H9 (cell line): ENCODE data around the gene CTU2. TPM values are rescaled to one million over a fixed set of nuclear protein-coding genes. Genes with fewer than 3 reads are reported as not detected.

Experiments used
- DNase-seq: peaks from one replicate; pipeline ENCODE4 v3.0.0-alpha.2; 2017
- H2AFZ ChIP-seq: one replicate; pipeline ENCODE4 v1.6.1; 2013; ENCODE audit warnings: mild to moderate bottlenecking, low read length, control low read depth, moderate library complexity
- H2AK5ac ChIP-seq: 2 replicates; pipeline ENCODE4 v1.6.1; 2013; ENCODE audit warnings: low read length, control low read depth, mixed read lengths; ENCODE audit not compliant: insufficient read length
- H2BK120ac ChIP-seq: one replicate; pipeline ENCODE4 v1.6.1; 2013; ENCODE audit warnings: low read depth, mild to moderate bottlenecking, low read length, control low read depth, inconsistent platforms; ENCODE audit not compliant: poor library complexity, severe bottlenecking
- H2BK12ac ChIP-seq: 2 replicates; pipeline ENCODE4 v1.6.1; 2013; ENCODE audit warnings: low read length, control low read depth, mixed read lengths, low read depth; ENCODE audit not compliant: insufficient read length
- H2BK15ac ChIP-seq: 2 replicates; pipeline ENCODE4 v1.6.1; 2013; ENCODE audit warnings: low read depth, low read length, control low read depth
- H2BK20ac ChIP-seq: one replicate; pipeline ENCODE4 v1.6.1; 2013; ENCODE audit warnings: low read depth, mild to moderate bottlenecking, low read length, control low read depth, inconsistent platforms; ENCODE audit not compliant: poor library complexity, severe bottlenecking
- H2BK5ac ChIP-seq: 2 replicates; pipeline ENCODE4 v1.6.1; 2013; ENCODE audit warnings: low read length, control low read depth, mixed read lengths; ENCODE audit not compliant: insufficient read length
- H3K14ac ChIP-seq: 2 replicates; pipeline ENCODE4 v1.6.1; 2013; ENCODE audit warnings: low read length, control low read depth; ENCODE audit not compliant: insufficient read depth
- H3K18ac ChIP-seq: 2 replicates; pipeline ENCODE4 v1.6.1; 2013; ENCODE audit warnings: low read depth, mild to moderate bottlenecking, mixed read lengths, low read length, control low read depth; ENCODE audit not compliant: insufficient read length
- H3K23ac ChIP-seq: 2 replicates; pipeline ENCODE4 v1.6.1; 2013; ENCODE audit warnings: low read length, control low read depth, mixed read lengths, low read depth; ENCODE audit not compliant: insufficient read length
- H3K23me2 ChIP-seq: 2 replicates; pipeline ENCODE4 v1.6.1; 2013; ENCODE audit warnings: low read depth, mild to moderate bottlenecking, mixed read lengths, low read length, control low read depth; ENCODE audit not compliant: insufficient read length, poor library complexity, severe bottlenecking
- H3K27ac ChIP-seq: 2 replicates; pipeline ENCODE4 v1.5.1; 2013; ENCODE audit warnings: low read length, control low read depth, mixed read lengths, low read depth; ENCODE audit not compliant: insufficient read length
- H3K27me3 ChIP-seq: 2 replicates; pipeline ENCODE4 v1.6.1; 2013; ENCODE audit warnings: low read length, control low read depth, inconsistent platforms; ENCODE audit not compliant: insufficient read depth
- H3K4ac ChIP-seq: 2 replicates; pipeline ENCODE4 v1.6.1; 2013; ENCODE audit warnings: low read depth, mild to moderate bottlenecking, control low read depth, inconsistent platforms, low read length, moderate library complexity
- H3K4me1 ChIP-seq: 2 replicates; pipeline ENCODE4 v1.6.1; 2013; ENCODE audit warnings: low read length, control low read depth, inconsistent platforms; ENCODE audit not compliant: insufficient read depth
- H3K4me2 ChIP-seq: 2 replicates; pipeline ENCODE4 v1.6.1; 2013; ENCODE audit warnings: low read length, control low read depth, mixed read lengths; ENCODE audit not compliant: insufficient read length, insufficient read depth
- H3K56ac ChIP-seq: 2 replicates; pipeline ENCODE4 v1.6.1; 2013; ENCODE audit warnings: low read depth, mild to moderate bottlenecking, mixed read lengths, low read length, control low read depth; ENCODE audit not compliant: insufficient read length
- H3K79me1 ChIP-seq: 2 replicates; pipeline ENCODE4 v1.6.1; 2013; ENCODE audit warnings: low read depth, mild to moderate bottlenecking, moderate library complexity, low read length, control low read depth, inconsistent platforms; ENCODE audit not compliant: insufficient read depth, poor library complexity, severe bottlenecking
- H3K79me2 ChIP-seq: 2 replicates; pipeline ENCODE4 v1.6.1; 2013; ENCODE audit warnings: low read length, control low read depth, inconsistent platforms; ENCODE audit not compliant: insufficient read depth
- H3K9ac ChIP-seq: 2 replicates; pipeline ENCODE4 v1.6.1; 2013; ENCODE audit warnings: low read length, control low read depth, mixed read lengths; ENCODE audit not compliant: insufficient read length; ENCODE audit errors: extremely low read depth
- H3K9me3 ChIP-seq: one replicate; pipeline ENCODE4 v1.6.1; 2013; ENCODE audit warnings: low read depth, low read length, inconsistent platforms; ENCODE audit not compliant: control insufficient read depth
- H3T11ph ChIP-seq: one replicate; pipeline ENCODE4 v1.6.1; 2013; ENCODE audit warnings: mild to moderate bottlenecking, low read length, control low read depth, inconsistent platforms
- H4K20me1 ChIP-seq: one replicate; pipeline ENCODE4 v1.6.1; 2013; ENCODE audit not compliant: control insufficient read depth, insufficient read length, insufficient read depth
- H4K5ac ChIP-seq: 2 replicates; pipeline ENCODE4 v1.6.1; 2013; ENCODE audit warnings: low read depth, mild to moderate bottlenecking, mixed read lengths, low read length, control low read depth; ENCODE audit not compliant: insufficient read length
- H4K8ac ChIP-seq: replicated peaks from 2 replicates; pipeline ENCODE4 v1.6.1; 2013; ENCODE audit warnings: low read length, control low read depth, mixed read lengths, low read depth; ENCODE audit not compliant: insufficient read length
- H4K91ac ChIP-seq: 2 replicates; pipeline ENCODE4 v1.6.1; 2013; ENCODE audit warnings: low read depth, mild to moderate bottlenecking, moderate library complexity, mixed read lengths, low read length, control low read depth; ENCODE audit not compliant: insufficient read length
- H3K27ac Mint-ChIP-seq, 3 experiments: 2 replicates in 2 of 3; 3 replicates in 1 of 3; pipeline ENCODE4 v1.8.0; 2020 to 2021; ENCODE audit warnings: mixed read lengths in 3 of 3, mild to moderate bottlenecking in 1 of 3, moderate library complexity in 1 of 3
- H3K27me3 Mint-ChIP-seq: 2 replicates; pipeline ENCODE4 v1.8.0; 2021; ENCODE audit warnings: low read depth, mild to moderate bottlenecking, moderate library complexity, mixed read lengths
- H3K36me3 Mint-ChIP-seq, 3 experiments: 2 replicates in 2 of 3; 3 replicates in 1 of 3; pipeline ENCODE4 v1.8.0; 2020 to 2021; ENCODE audit warnings: low read depth in 3 of 3, mixed read lengths in 3 of 3; ENCODE audit not compliant: insufficient read depth in 1 of 3
- H3K4me1 Mint-ChIP-seq, 2 experiments: 2 replicates each; pipeline ENCODE4 v1.8.0; 2020; ENCODE audit warnings: mixed read lengths in 2 of 2
- H3K4me3 Mint-ChIP-seq, 2 experiments: 2 replicates in 1 of 2; 3 replicates in 1 of 2; pipeline ENCODE4 v1.8.0; 2020 to 2021; ENCODE audit warnings: mild to moderate bottlenecking in 2 of 2, mixed read lengths in 2 of 2, moderate library complexity in 1 of 2
- H3K9me3 Mint-ChIP-seq, 2 experiments: 2 replicates in 1 of 2; 3 replicates in 1 of 2; pipeline ENCODE4 v1.8.0; 2020; ENCODE audit warnings: mild to moderate bottlenecking in 2 of 2, mixed read lengths in 2 of 2, moderate library complexity in 1 of 2
- WGBS: extraction: QIAGEN DNeasy Blood & Tissue Kit; methylation state at CpG from one replicate; pipeline ENCODE4 v1.1.7; 2013; ENCODE audit warnings: missing lambda C conversion rate, low lambda C conversion rate, mixed read lengths; ENCODE audit not compliant: insufficient read length; ENCODE audit errors: extremely low coverage; 5-methylcytosine and 5-hydroxymethylcytosine counted together
- total RNA-seq: library from RNA; stranded (reverse); gene quantifications from 2 replicates; pipeline ENCODE4 v1.2.1, GENCODE V29; 2021
- TF ChIP-seq, protein P1 (sequence below): fragments of 200-600 bp; sonication (generic); conservative IDR thresholded peaks from 3 replicates; pipeline ENCODE4 v1.8.0; 2021; ENCODE audit warnings: antibody characterized with exemption, mild to moderate bottlenecking

The CTU2 gene
- total RNA-seq, 1 experiment from 2014 or later, result 32.8 TPM

DNA sequence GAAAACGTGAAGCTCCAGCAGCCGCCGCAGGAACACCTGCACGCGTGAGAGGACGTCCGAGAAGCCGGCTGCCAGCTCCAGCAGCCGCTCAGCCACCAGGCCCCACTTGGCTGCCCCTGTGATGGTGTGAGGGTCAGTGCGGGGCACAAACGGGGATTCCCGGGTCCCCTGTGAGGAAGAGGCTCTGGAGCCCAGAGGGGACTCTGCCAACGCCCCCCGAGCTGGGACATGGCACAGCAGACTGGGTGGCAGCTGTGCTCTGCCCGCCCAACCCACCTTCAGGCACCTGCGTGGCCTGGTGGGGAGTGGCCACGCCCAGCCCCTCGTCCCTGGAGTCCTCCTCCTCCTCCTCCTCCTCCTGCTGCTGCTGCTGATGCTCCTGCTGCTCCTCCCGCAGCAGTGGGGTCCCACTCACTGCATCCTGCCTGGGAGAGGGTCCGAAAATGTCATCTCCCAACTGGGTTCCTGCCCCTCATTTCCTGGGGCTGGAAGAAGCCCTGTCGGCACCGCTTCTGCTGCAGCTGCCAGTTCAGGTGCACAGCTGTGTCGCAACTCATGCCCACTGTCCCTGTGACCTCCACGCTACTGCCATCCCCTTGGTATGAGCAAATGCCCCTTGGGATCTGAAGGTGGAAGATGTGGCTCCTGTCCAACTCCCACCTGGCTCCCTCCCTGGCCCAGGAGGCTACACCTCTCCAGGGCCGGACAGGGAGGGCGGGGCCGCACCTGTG, 27.5 kb downstream of the CTU2 start:
- no peaks in the 10 kb centered on the region for H4K20me1 ChIP-seq
- H3K4me1 Mint-ChIP-seq, result 0 out of 4 replicates have a peak, but pooled peaks cover 0 to 3% of the 10 kb centered on the region in 2 experiments
- TF ChIP-seq, protein P1, sequence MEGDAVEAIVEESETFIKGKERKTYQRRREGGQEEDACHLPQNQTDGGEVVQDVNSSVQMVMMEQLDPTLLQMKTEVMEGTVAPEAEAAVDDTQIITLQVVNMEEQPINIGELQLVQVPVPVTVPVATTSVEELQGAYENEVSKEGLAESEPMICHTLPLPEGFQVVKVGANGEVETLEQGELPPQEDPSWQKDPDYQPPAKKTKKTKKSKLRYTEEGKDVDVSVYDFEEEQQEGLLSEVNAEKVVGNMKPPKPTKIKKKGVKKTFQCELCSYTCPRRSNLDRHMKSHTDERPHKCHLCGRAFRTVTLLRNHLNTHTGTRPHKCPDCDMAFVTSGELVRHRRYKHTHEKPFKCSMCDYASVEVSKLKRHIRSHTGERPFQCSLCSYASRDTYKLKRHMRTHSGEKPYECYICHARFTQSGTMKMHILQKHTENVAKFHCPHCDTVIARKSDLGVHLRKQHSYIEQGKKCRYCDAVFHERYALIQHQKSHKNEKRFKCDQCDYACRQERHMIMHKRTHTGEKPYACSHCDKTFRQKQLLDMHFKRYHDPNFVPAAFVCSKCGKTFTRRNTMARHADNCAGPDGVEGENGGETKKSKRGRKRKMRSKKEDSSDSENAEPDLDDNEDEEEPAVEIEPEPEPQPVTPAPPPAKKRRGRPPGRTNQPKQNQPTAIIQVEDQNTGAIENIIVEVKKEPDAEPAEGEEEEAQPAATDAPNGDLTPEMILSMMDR, result no peak

More for the DNA sequence above, 27.5 kb downstream of the CTU2 start:
- Mint-ChIP-seq H3K27ac (no peak overlapping the region), H3K9me3 (no peaks in the 10 kb centered on the region), H3K4me3 (no peak overlapping the region), H3K36me3 (peaks cover 3 to 14% (median 8%) of the 10 kb centered on the region in 3 experiments; a peak in 6 of 7 replicates), H3K27me3 (no peaks in the 10 kb centered on the region; the same call in 1 of the 2 replicates)
- Histone ChIP-seq H3K4ac (no peak overlapping the region), H3K18ac (no peak overlapping the region), H3K27ac (no peak overlapping the region), H2BK12ac (no peak overlapping the region), H2AFZ (no peak overlapping the region), H3K4me1 (no peaks in the 10 kb centered on the region), H3K27me3 (no peaks in the 10 kb centered on the region), H3K9ac (no peak overlapping the region), H3T11ph (no peak overlapping the region), H4K8ac (no peak overlapping the region), H2BK15ac (no peak overlapping the region), H2BK120ac (no peak overlapping the region), H3K4me2 (no peak overlapping the region), H3K79me2 (no peaks in the 10 kb centered on the region), H3K79me1 (no peaks in the 10 kb centered on the region), H3K23me2 (no peaks in the 10 kb centered on the region), H4K91ac (no peak overlapping the region), H3K56ac (no peak overlapping the region), H2BK20ac (no peak overlapping the region), H2BK5ac (no peak overlapping the region), H4K5ac (no peak overlapping the region), H3K23ac (no peak overlapping the region), H3K9me3 (no peaks in the 10 kb centered on the region), H3K14ac (no peak overlapping the region), H2AK5ac (no peak overlapping the region)
- no peak for DNase-seq
- no CpG with 5 or more reads among the region's 27 CpGs for WGBS
